Measurements from ENCODE around the gene EFHC1.

The EFHC1 gene

DNA sequence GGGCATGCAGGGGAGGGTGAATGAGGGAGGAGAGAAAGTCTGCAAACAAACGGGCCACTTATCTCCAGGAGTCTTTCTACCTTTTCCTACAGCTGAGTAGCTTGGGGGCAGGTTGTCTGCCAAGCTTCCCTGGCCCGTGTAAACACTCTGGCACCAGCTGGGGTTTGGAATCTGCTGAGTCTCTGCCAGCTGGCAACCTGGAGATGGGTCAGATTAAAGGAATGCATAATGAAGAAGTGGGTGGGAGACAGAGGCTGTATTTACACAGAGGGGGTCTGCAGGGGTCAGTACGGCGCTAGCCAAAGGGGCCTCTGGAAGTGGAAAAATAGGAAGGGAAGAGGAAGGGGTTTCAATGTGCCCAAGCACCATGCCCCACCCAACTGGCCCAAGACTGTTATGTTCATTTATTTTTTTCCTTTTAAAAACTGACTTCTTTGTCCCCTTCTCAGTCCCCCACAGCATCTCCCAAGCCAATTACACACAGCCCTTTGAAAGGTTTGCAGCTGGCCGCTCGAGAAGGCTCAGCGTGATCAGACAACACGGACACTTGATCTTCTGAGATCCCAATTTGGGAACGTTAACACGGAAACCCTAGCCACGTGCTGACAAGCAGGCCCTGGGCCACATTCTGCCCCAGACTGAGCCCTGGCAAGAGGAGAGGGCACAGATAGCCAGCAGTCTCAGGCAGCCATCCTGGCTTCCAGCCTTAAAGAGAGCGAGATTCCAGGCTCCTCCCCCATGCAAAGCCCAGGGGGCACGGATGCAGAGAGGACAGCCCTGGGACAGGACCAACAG is 131.5 kb downstream of the EFHC1 start:
- in situ Hi-C loops (cut with HindIII; ENCODE audit: low sequenced_read_pairs): no loop called here
- DNase-seq (ENCODE audit: low read depth, low spot score): peak; percentile 89
- H3K4me3 ChIP-seq (ENCODE audit: low read depth, low read length): no peak overlapping the region
- TF ChIP-seq, protein P1, sequence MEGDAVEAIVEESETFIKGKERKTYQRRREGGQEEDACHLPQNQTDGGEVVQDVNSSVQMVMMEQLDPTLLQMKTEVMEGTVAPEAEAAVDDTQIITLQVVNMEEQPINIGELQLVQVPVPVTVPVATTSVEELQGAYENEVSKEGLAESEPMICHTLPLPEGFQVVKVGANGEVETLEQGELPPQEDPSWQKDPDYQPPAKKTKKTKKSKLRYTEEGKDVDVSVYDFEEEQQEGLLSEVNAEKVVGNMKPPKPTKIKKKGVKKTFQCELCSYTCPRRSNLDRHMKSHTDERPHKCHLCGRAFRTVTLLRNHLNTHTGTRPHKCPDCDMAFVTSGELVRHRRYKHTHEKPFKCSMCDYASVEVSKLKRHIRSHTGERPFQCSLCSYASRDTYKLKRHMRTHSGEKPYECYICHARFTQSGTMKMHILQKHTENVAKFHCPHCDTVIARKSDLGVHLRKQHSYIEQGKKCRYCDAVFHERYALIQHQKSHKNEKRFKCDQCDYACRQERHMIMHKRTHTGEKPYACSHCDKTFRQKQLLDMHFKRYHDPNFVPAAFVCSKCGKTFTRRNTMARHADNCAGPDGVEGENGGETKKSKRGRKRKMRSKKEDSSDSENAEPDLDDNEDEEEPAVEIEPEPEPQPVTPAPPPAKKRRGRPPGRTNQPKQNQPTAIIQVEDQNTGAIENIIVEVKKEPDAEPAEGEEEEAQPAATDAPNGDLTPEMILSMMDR (IDR thresholded peaks at IDR 0.05; ENCODE audit: low read depth, low read length): peak; percentile 3

DNA sequence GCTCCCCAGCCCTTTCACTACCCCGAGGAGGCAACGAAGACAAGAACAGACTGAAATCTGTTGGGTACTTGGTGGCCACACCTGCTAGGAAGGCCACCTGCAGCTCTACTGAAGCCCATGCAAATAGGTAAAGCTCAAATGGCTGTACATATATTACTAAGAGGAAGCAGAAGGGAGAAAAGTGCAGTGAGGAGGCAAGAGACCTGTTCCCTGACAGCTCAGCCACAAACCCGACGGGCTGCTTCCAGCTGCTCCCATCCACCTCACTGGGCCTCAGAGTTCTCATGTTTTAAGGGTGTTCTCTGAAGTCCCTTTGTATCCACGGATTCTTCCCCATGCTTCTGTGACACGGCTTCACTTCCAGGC is 132.1 kb downstream of the EFHC1 start:
- H3K4me3 ChIP-seq (ENCODE audit: low read depth, low read length): no peak overlapping the region
- TF ChIP-seq, protein P1 (IDR thresholded peaks at IDR 0.05; ENCODE audit: low read depth, low read length): no peak
- in situ Hi-C loops (cut with HindIII; ENCODE audit: low sequenced_read_pairs): no loop called here
- no peak for DNase-seq (ENCODE audit: low read depth, low spot score)

DNA sequence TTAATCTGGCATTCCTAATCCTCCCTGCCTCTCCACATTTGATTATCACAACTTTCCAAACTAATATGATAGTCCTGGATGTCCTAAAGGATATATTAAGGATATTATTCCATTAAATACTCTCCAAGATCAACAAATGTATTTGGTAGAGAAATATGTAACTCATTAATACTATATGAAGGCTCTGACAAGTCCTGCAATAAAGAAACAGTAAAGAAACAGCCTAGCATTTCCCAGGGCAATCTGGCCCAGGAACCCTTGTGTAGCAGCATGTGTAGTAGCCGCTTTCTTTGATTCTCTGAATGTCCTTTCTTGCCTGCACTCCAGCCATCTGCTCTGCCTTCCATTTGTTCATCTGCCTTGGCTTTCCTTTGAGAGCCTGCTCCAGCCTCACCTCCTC is 133.0 kb downstream of the EFHC1 start:
- in situ Hi-C loops (cut with HindIII; ENCODE audit: low sequenced_read_pairs): no loop called here
- TF ChIP-seq, protein P1 (IDR thresholded peaks at IDR 0.05; ENCODE audit: low read depth, low read length): no peak
- DNase-seq (ENCODE audit: low read depth, low spot score): no peak
- H3K4me3 ChIP-seq (ENCODE audit: low read depth, low read length): no peak overlapping the region

- no peak for DNase-seq (ENCODE audit: low read depth, low spot score)
- TF ChIP-seq, protein P1 (IDR thresholded peaks at IDR 0.05; ENCODE audit: low read depth, low read length): no peak
- in situ Hi-C loops (cut with HindIII; ENCODE audit: low sequenced_read_pairs): no loop called here
- H3K4me3 ChIP-seq (ENCODE audit: low read depth, low read length): no peak overlapping the region
These were observed 133.6 kb downstream of the EFHC1 start for GRCh38 chr6:52553719-52554118.

DNA sequence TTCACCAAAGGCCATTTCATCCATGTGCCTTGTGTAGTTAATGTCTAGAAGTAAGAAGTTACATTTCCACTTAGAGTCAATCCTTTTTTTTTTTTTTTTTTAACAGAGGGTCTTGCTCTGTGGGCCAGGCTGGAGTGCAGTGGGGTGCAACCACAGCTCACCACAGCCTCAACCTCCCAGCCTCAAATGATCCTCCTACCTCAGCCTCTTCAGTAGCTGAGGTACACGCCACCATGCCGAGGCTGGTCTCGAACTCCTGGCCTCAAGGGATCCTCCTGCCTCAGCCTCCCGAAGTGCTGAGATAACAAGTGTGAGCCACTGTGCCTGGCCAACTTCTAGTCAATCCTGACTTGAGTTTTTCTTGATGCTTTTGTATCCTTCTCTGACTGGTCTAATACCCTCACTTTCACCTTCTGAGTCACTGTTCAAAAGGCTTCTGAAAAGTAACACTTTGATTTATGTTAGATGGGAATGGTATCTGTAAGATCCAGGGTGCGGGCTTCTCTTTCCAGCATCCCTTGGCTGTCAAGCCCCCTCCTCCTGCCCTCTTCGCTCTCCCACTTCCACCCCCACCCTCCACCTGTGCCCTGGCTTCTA is 134.6 kb downstream of the EFHC1 start:
- H3K4me3 ChIP-seq (ENCODE audit: low read depth, low read length): no peak overlapping the region
- TF ChIP-seq, protein P1 (IDR thresholded peaks at IDR 0.05; ENCODE audit: low read depth, low read length): no peak
- no peak for DNase-seq (ENCODE audit: low read depth, low spot score)
- in situ Hi-C loops (cut with HindIII; ENCODE audit: low sequenced_read_pairs): no loop called here

- TF ChIP-seq, protein P1 (IDR thresholded peaks at IDR 0.05; ENCODE audit: low read depth, low read length): no peak
- in situ Hi-C loops (cut with HindIII; ENCODE audit: low sequenced_read_pairs): no loop called here
- no peak for DNase-seq (ENCODE audit: low read depth, low spot score)
- no peak overlapping the region for H3K4me3 ChIP-seq (ENCODE audit: low read depth, low read length)
These were observed 135.5 kb downstream of the EFHC1 start for GRCh38 chr6:52555518-52556233.

Data from astrocyte of the spinal cord (primary cell).